Superior temporal gyrus (tissue), 1 donor: ENCODE results near the gene ARHGAP23.
"Not testable (repeated sequence)": the region's sequence is repeated elsewhere in the genome, so short reads cannot be mapped to it uniquely, and the experiment has no call there.

Experiments used
- DNase-seq: peaks from one replicate; pipeline ENCODE4 v3.0.0-alpha.2; 2016; ENCODE audit errors: extremely low spot score

The ARHGAP23 gene

GRCh38 chr17:38461683-38462082 is 33.4 kb downstream of the ARHGAP23 start:
- no peak for DNase-seq

DNA sequence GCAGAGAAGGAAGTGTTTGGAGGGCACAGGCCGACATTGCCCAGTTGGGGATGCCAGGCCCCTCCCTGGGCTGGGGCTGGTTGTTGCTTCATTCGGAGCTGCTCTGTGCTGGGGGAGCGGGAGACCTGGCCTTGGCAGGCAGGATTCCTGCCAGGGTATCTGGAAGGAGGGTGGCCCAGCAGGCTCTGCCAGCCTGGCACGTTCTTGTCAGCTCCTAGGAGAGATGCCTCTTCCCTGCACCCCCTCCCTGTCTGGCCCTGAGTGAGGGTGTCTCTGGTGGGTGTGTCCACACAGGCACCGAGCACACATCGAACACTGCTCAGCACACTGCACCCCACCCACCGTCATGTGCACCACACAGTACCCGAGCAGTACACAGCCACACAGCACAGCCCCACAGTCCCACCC is 35.2 kb downstream of the ARHGAP23 start:
- DNase-seq = no peak

DNA sequence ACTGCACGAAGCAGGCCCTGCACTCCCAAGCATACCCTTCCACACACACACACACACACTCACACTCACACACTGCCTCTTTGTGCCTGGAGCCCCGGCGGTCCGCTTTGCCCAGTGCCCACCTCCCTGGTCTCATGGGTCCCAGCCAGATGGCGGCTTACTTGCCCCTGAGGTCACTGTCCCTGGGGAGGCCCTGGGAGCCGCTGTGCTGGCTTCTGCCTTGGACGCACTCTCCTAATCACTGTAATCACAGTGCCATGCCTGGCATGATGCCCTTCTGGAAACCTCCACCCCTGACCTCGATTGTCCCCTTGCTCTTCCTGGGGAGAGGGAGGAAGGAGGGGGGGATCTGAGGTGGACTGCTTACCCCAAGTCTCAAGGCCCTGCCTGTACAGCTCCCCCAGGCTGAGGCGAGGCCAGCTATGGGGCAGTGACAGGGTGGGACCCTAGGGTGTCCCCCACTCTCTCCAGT is 36.0 kb downstream of the ARHGAP23 start:
- peak; percentile 79 for DNase-seq

DNA sequence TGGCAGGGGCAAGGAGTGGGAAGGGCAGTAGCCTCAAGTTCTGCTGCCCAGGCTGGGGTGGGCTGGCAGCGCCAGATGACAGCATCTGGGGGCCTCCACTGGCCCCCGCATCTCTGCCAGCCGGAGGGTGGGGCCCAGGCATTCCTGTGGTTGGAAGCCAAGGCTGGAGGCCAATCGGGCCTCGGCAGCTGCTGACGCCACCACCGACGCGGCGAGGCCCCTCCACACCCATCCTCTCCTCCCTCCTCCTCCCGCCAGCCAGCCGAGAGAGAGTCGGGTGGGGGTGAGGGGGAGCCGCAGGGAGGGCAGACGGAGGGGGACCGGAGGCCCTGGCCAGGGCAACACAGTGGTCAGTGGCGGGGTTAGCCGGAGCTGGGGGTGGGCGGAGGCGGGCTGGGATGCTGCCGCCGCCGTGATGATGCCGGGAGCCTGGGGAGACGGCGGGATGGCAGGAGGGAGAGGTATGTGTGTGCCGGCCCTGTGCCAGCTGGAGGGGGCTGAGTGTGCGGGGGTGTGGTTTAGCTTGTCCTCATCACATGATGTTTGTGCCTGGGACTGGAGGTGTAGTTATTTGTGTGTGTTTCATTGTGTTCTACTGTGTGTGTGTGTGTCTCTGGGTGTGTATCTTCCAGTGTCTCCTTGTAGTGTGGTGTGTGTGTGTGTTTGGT is 36.6 kb downstream of the ARHGAP23 start:
- peak; percentile 92 for DNase-seq

DNA sequence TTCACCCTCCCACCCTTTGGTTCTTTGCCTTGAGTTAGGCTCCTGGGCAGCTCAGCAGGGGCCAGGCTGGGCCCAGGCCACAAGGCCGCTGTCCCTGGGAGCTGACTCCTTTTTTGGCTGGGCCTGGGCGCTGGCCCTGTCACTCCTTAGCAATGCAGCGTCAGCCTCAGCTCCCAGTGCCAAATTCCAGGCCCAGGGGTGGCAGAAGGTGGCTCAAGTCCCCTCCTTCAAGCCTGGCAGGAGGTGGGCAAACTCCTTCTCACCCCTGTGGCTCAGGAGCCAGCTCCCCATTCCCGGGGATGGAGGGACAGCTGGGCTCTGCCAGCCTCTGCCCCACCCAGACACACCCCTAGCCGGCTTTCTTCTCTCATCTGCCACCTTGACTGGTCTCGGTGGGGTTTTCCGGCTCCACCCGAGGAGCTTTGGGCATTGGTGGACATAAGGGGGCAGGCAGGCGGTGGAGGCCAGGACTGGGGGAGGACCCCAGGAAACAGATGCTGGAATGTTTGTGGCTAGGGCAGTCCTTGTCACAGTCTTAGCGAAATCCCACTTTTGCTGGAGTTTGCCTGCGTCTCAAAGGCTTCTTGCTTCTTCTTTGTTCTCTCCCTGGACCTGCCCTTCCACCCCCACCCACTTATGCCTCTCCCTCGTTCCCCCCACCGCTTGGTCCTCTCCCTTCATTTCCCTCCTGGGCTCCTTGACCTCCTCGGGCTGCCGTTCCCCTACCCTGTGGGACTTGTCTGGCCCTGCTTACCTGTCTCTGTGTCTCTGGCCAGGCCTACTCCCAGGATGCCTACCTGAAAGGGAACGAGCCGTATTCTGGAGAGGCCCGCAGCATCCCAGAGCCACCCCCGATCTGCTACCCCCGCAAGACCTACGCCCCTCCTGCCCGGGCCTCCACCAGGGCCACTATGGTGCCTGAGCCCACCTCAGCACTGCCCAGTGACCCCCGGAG is 37.4 kb downstream of the ARHGAP23 start:
- DNase-seq = no peak

DNA sequence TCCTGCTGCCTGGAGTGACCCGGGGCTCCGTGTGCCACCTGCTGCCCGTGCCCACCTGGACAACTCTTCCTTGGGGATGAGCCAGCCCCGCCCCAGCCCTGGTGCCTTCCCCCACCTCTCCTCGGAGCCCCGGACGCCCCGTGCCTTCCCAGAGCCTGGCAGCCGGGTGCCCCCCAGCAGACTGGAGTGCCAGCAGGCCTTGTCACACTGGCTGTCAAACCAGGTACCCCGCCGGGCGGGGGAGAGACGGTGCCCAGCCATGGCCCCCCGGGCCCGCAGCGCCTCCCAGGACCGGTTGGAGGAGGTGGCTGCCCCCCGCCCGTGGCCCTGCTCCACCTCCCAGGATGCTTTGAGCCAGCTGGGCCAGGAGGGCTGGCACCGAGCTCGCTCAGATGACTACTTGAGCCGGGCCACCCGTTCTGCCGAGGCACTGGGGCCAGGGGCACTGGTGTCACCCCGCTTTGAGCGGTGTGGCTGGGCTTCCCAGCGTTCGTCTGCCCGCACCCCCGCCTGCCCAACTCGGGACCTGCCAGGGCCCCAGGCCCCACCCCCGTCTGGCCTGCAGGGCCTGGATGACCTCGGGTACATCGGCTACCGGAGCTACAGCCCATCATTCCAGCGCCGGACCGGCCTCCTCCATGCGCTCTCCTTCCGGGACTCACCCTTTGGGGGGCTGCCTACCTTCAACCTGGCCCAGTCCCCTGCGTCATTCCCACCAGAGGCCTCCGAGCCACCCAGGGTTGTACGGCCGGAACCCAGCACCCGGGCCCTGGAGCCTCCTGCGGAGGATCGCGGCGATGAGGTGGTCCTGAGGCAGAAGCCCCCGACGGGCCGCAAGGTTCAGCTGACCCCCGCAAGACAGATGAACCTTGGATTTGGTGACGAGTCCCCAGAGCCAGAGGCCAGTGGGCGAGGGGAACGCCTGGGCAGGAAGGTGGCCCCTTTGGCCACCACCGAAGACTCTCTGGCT is 38.4 kb downstream of the ARHGAP23 start:
- no peak for DNase-seq

DNA sequence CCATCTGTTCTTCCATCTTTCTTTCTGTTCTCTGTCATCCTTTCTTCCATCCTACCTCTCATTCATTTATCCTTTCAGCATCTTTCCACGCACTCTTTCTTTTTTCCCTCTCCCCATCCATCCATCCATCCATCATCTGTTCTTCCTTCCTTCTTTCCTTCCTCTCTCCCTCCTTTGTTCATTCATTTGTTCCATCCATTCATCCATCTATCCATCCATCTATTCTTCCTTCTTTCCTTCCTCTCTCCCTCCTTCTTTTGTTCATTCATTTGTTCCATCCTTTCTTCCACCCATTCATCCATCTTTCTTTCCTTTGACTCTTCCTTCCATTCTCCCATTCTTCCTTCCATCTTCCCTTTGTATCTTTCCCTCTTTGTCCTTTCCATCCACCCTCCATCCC is 39.2 kb downstream of the ARHGAP23 start:
- no peak for DNase-seq

- no peak for DNase-seq
Measured at GRCh38 chr17:38469875-38470274, 41.6 kb downstream of the ARHGAP23 start.

GRCh38 chr17:38471253-38471652 is 43.0 kb downstream of the ARHGAP23 start:
- DNase-seq = not testable (repeated sequence)

GRCh38 chr17:38474666-38475065 is 46.4 kb downstream of the ARHGAP23 start:
- not testable (repeated sequence) for DNase-seq

DNA sequence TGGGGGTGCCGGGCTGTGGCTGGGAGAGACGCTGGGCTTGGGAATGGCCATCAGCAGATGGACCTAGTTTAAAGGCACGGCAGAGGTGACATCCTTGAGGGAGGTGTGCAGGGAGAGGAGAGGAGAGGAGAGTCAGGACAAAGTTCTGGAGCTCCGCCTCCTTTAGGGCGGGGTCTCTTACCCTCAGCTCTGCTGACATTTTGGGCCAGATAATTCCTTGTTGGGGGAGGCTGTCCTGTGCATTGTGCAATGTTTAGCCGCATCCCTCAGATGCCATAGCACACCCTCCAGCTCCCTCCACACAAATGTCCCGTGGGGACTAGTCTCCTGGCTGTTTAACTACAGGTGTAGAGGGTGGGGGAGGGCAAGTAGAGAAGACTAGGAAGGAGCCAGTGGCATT is 48.3 kb downstream of the ARHGAP23 start:
- no peak for DNase-seq

DNA sequence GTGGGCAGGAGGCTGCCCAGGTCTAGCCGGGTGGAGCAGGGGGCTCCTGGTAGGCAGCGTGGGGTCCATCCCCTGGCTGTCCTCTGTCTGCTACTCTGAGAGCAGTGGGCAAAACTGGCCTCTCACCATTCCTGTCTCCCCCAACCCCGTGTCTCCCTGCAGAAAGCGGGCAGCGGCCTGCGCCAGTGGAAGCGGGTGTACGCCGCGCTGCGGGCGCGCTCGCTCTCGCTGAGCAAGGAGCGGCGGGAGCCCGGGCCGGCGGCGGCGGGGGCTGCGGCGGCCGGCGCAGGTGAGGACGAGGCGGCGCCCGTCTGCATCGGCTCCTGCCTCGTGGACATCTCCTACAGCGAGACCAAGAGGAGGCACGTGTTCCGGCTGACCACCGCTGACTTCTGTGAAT is 49.2 kb downstream of the ARHGAP23 start:
- not testable (repeated sequence) for DNase-seq

- not testable (repeated sequence) for DNase-seq
Measured at GRCh38 chr17:38477951-38478350, 49.7 kb downstream of the ARHGAP23 start.

DNA sequence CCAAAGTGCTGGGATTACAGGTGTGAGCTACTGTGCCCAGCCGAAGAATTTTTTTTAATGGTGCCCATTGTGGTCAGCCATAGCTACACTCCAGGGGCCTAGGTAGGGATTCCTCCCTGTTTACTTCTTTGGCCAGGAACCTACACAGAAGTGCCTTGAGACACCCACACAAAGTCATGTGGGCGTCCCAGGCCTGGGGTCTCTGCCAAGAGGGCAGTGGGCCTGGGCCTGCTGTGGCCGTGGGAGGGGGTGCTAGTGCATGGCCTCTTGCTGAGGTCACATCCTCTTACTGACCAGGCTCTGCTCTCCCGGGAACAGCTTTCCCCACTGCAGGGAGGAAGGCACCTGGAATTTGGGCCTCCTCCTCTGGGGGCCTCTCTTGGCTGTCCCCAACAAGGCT is 50.4 kb downstream of the ARHGAP23 start:
- not testable (repeated sequence) for DNase-seq

DNA sequence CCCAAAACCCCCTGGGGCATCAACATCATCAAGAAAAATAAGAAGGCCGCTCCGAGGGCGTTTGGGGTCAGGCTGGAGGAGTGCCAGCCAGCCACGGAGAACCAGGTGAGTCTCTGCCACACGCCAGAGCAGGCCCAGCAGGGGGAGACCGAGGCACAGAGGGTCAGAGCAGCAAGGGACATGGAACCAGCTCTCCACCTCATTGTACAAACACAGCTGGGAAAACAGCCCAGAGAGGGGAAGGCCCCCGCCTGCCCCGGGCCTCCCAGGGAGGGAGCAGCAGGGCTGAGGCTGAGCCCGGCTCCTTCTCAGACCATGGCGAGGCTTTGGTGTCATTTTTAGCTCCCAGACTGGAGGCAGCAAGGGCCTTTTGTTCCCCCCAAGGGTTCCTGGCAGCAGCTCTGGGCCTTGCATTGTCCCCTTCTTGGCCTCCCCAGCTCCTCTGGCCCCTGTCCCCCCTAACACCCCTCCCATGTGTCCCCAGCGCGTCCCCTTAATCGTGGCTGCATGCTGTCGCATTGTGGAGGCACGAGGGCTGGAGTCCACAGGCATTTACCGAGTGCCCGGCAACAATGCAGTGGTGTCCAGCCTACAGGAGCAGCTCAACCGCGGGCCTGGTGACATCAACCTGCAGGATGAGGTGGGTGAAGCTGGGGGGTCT is 53.9 kb downstream of the ARHGAP23 start:
- peak; percentile 46 for DNase-seq

- DNase-seq = not testable (repeated sequence)
Measured at GRCh38 chr17:38482700-38483043, 54.4 kb downstream of the ARHGAP23 start.

- peak; percentile 94 for DNase-seq
Measured at GRCh38 chr17:38484242-38485145, 56.2 kb downstream of the ARHGAP23 start.

DNA sequence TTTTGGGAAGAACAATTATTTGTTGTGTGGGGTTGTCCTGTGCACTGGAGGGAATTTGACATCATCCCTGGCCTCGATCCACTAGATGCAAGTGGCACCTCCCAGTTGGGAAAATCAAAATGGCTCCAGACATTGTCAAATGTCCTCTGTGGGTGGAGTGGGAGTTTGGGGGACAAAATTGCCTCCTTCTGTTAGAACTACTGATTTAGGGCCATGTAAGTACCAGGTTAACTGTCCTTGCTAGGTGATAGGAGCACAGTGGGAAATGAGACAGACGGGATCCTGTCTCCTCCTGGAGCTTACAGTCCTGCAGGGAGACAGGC is 56.8 kb downstream of the ARHGAP23 start:
- DNase-seq = no peak

GRCh38 chr17:38485681-38486298 is 57.5 kb downstream of the ARHGAP23 start:
- DNase-seq = not testable (repeated sequence)

DNA sequence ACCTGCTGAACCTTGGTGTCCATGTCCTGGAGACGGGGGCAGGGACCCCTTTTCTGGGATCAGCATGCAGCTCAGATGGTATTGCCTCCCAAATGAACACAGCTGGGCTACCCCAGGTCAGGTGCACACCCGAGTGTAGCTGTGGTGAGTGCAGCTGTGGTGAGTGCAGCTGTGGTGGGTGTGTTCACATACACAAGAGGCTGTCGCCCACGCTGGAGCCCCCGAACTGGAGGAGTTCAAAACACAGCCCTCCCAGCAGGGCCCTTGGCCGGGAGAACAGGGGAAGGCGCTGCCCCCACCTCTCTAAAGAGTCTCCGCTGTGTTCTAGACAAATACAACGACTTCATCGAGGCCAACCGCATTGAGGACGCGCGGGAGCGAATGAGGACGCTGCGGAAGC is 61.5 kb downstream of the ARHGAP23 start:
- not testable (repeated sequence) for DNase-seq
